GM23338 (cell line): Measurements from ENCODE around the gene AMFR. TPM values are rescaled to one million over a fixed set of nuclear protein-coding genes. Genes with fewer than 3 reads are reported as not detected.

Experiments
- ATAC-seq: fragments of 200-7000 bp; cut with Tn5 transposase; 3 replicates; pipeline ENCODE4 v1.9.1; 2020
- DNase-seq: peaks from one replicate; pipeline ENCODE4 v3.0.0-alpha.2; 2015; ENCODE audit warnings: low spot score
- H2AFZ ChIP-seq: fragments of 200-600 bp; sonication (generic); 2 replicates; pipeline ENCODE4 v1.8.0; 2016; ENCODE audit warnings: antibody characterized with exemption, mild to moderate bottlenecking, moderate library complexity
- H3F3A ChIP-seq: fragments of 200-600 bp; sonication (generic); replicated peaks from 2 replicates; pipeline ENCODE4 v1.8.0; 2017; ENCODE audit warnings: antibody characterized with exemption, mixed run types, low read depth
- H3K27ac ChIP-seq: fragments of 200-600 bp; sonication (generic); 2 replicates; pipeline ENCODE4 v1.6.1; 2016; ENCODE audit warnings: low read depth
- H3K27me3 ChIP-seq: fragments of 200-600 bp; sonication (generic); 2 replicates; pipeline ENCODE4 v1.8.0; 2016; ENCODE audit warnings: mild to moderate bottlenecking, mixed run types, moderate library complexity; ENCODE audit not compliant: insufficient read depth
- H3K36me3 ChIP-seq: fragments of 200-600 bp; sonication (generic); 2 replicates; pipeline ENCODE4 v1.8.0; 2016; ENCODE audit warnings: mild to moderate bottlenecking; ENCODE audit not compliant: insufficient read depth
- H3K4me1 ChIP-seq: fragments of 200-600 bp; sonication (generic); 2 replicates; pipeline ENCODE4 v1.8.0; 2016; ENCODE audit warnings: mild to moderate bottlenecking, moderate library complexity; ENCODE audit not compliant: insufficient read depth
- H3K4me2 ChIP-seq: fragments of 200-600 bp; sonication (generic); 2 replicates; pipeline ENCODE4 v1.7.1; 2017; ENCODE audit warnings: mixed run types
- H3K4me3 ChIP-seq: fragments of 200-600 bp; sonication (generic); 2 replicates; pipeline ENCODE4 v1.6.1; 2016; ENCODE audit warnings: mixed run types
- H3K79me2 ChIP-seq: fragments of 200-600 bp; sonication (generic); replicated peaks from 2 replicates; pipeline ENCODE4 v1.8.0; 2017; ENCODE audit warnings: mild to moderate bottlenecking; ENCODE audit not compliant: insufficient read depth
- H3K9me2 ChIP-seq: fragments of 200-600 bp; sonication (generic); 2 replicates; pipeline ENCODE4 v1.8.0; 2017; ENCODE audit not compliant: insufficient read depth
- H4K20me1 ChIP-seq: fragments of 200-600 bp; sonication (generic); replicated peaks from 2 replicates; pipeline ENCODE4 v1.8.0; 2017; ENCODE audit warnings: mild to moderate bottlenecking; ENCODE audit not compliant: insufficient read depth
- H3K27ac Mint-ChIP-seq: 2 replicates; pipeline ENCODE4 v1.8.0; 2020; ENCODE audit warnings: inconsistent platforms, mild to moderate bottlenecking, moderate library complexity, mixed read lengths
- H3K27me3 Mint-ChIP-seq: 3 replicates; pipeline ENCODE4 v1.8.0; 2022; ENCODE audit warnings: low read depth, mild to moderate bottlenecking, moderate library complexity, mixed read lengths, inconsistent platforms; ENCODE audit not compliant: insufficient read depth, poor library complexity
- H3K36me3 Mint-ChIP-seq: 3 replicates; pipeline ENCODE4 v1.8.0; 2021; ENCODE audit warnings: low read depth, mild to moderate bottlenecking, inconsistent platforms, moderate library complexity, mixed read lengths
- H3K4me1 Mint-ChIP-seq: 3 replicates; pipeline ENCODE4 v1.8.0; 2020; ENCODE audit warnings: mild to moderate bottlenecking, inconsistent platforms, mixed read lengths
- H3K4me3 Mint-ChIP-seq: 3 replicates; pipeline ENCODE4 v1.8.0; 2021; ENCODE audit warnings: moderate library complexity, mild to moderate bottlenecking, inconsistent platforms, mixed read lengths
- H3K9me3 Mint-ChIP-seq: 3 replicates; pipeline ENCODE4 v1.8.0; 2020; ENCODE audit warnings: moderate library complexity, mild to moderate bottlenecking, inconsistent platforms, mixed read lengths
- CREB1 ChIP-seq: fragments of 250-450 bp; sonication (Bioruptor Pico); IDR thresholded peaks from 2 replicates; pipeline ENCODE4 v1.5.0; 2020; ENCODE audit warnings: low read depth, mild to moderate bottlenecking, moderate library complexity
- CTCF ChIP-seq, 2 experiments: fragments of 200-600 bp in 1 of 2; sonication (generic) in 1 of 2; conservative IDR thresholded peaks; 2 replicates each; pipeline versions ENCODE4 v1.5.1 to v1.6.1; 2016 to 2017; ENCODE audit warnings: antibody characterized with exemption in 2 of 2, low read depth in 2 of 2, mild to moderate bottlenecking in 2 of 2, moderate library complexity in 1 of 2
- ETS1 ChIP-seq: IDR thresholded peaks from 2 replicates; pipeline ENCODE4 v1.6.1; 2016; ENCODE audit warnings: antibody characterized with exemption
- EZH2 ChIP-seq: fragments of 200-600 bp; sonication (generic); IDR thresholded peaks from one replicate; pipeline ENCODE4 v1.8.0; 2017; ENCODE audit warnings: antibody characterized with exemption, mild to moderate bottlenecking, low read depth; ENCODE audit not compliant: unreplicated experiment
- EZH2phosphoT487 ChIP-seq: fragments of 200-600 bp; sonication (generic); IDR thresholded peaks from one replicate; pipeline ENCODE4 v1.8.1; 2018; ENCODE audit warnings: antibody characterized with exemption; ENCODE audit not compliant: unreplicated experiment
- JUNB ChIP-seq: IDR thresholded peaks from one replicate; pipeline ENCODE4 v1.6.1; 2016; ENCODE audit warnings: antibody characterized with exemption; ENCODE audit not compliant: unreplicated experiment
- NANOG ChIP-seq: IDR thresholded peaks from 2 replicates; pipeline ENCODE4 v1.6.1; 2016; ENCODE audit warnings: antibody characterized with exemption, borderline replicate concordance
- POLR2AphosphoS5 ChIP-seq: IDR thresholded peaks from 2 replicates; pipeline ENCODE4 v1.6.1; 2016; ENCODE audit warnings: antibody characterized with exemption, low read depth
- REST ChIP-seq: IDR thresholded peaks from one replicate; pipeline ENCODE4 v1.6.1; 2018; ENCODE audit warnings: antibody characterized with exemption; ENCODE audit not compliant: unreplicated experiment
- ZNF114 ChIP-seq: fragments of 250-450 bp; sonication (Bioruptor Pico); IDR thresholded peaks from 2 replicates; pipeline ENCODE4 v1.5.0; 2020; ENCODE audit warnings: mild to moderate bottlenecking, moderate library complexity
- ZNF331 ChIP-seq: fragments of 250-450 bp; sonication (Bioruptor Pico); IDR thresholded peaks from 2 replicates; pipeline ENCODE4 v1.5.0; 2020; ENCODE audit warnings: low read depth, mild to moderate bottlenecking, moderate library complexity
- ZNF462 ChIP-seq: fragments of 250-450 bp; sonication (Bioruptor Pico); IDR thresholded peaks from 2 replicates; pipeline ENCODE4 v1.5.0; 2020; ENCODE audit warnings: mild to moderate bottlenecking, moderate library complexity
- polyA plus RNA-seq: library from polyadenylated mRNA; unstranded; fragments of >200 nt; fragmentation: Nextera tagmentation; extraction: Ambion mirVana; gene quantifications from 2 replicates; pipeline ENCODE4 v1.2.1, GENCODE V29; 2016
- total RNA-seq: library from RNA; depleted of rRNA; stranded (reverse); fragments of >200 nt; shearing (Covaris generic); gene quantifications from 2 replicates; pipeline ENCODE4 v1.2.3, GENCODE V29; 2014

The AMFR gene
- total and polyA plus RNA-seq, 2 experiments from 2014 or later = 9.0 to 41.1 TPM

GRCh38 chr16:56343661-56344517 is 81.5 kb downstream of the AMFR start (continued):
- TF ChIP-seq EZH2phosphoT487 (no peak), ETS1 (no peak), JUNB (no peak), POLR2AphosphoS5 (no peak), ZNF114 (CRISPR knock-in tag) (no peak), EZH2 (no peak), CTCF (conservative IDR thresholded peaks at IDR 0.05; ENCODE audit: low read depth in 2 of 2) (no peak), CREB1 (no peak), ZNF331 (no peak), REST (no peak), NANOG (no peak)

- Histone ChIP-seq H3K4me3 (no peak overlapping the region), H3K9me2 (no peaks in the 10 kb centered on the region), H4K20me1 (no peaks in the 10 kb centered on the region), H3K27me3 (no peaks in the 10 kb centered on the region), H2AFZ (no peak overlapping the region), H3K27ac (no peak overlapping the region), H3K79me2 (no peaks in the 10 kb centered on the region), H3K36me3 (no peaks in the 10 kb centered on the region), H3F3A (no peaks in the 10 kb centered on the region), H3K4me1 (no peaks in the 10 kb centered on the region), H3K4me2 (no peak overlapping the region)
- H3K36me3 Mint-ChIP-seq = peaks cover 3% of the 10 kb centered on the region; the same call in 2 of the 3 replicates
- H3K4me1 Mint-ChIP-seq = no peaks in the 10 kb centered on the region
- H3K4me3 Mint-ChIP-seq = no peak overlapping the region
- no peak overlapping the region for H3K27ac Mint-ChIP-seq
- DNase-seq = no peak
- H3K27me3 Mint-ChIP-seq = peaks cover 17% of the 10 kb centered on the region
- ATAC-seq = no peak
- H3K9me3 Mint-ChIP-seq = no peaks in the 10 kb centered on the region
- TF ChIP-seq ZNF462 (CRISPR knock-in tag) (no peak), POLR2AphosphoS5 (no peak)
Measured at GRCh38 chr16:56341656-56342399, 83.5 kb downstream of the AMFR start.
